Measurements from ENCODE around the gene MARK3. TPM values are rescaled to one million over a fixed set of nuclear protein-coding genes. Genes with fewer than 3 reads are reported as not detected.
A peak's percentile ranks its signal among the peaks of the same experiment; 100 is the strongest.

MARK3 gene
- total and polyA plus RNA-seq, 2 of the 13 experiments (the other 11 are each of a cell fraction or from before 2014, with no cell fraction given) = 47.7 to 56.6 TPM

- ATAC-seq = no peak
- peaks cover 0 to 10% of the 10 kb centered on the region in 2 experiments; a peak in 3 of 5 replicates for H3K36me3 ChIP-seq (replicated peaks in 1 of 2; ENCODE audit: control insufficient read depth in 1 of 2, insufficient read depth in 2 of 2, low read length in 2 of 2)
- peaks cover 3% of the 10 kb centered on the region for H3K79me2 ChIP-seq (ENCODE audit: insufficient read depth, low read length)
- peak overlapping the region; percentile 73; the same call in 1 of the 2 replicates for H3K4me2 ChIP-seq (ENCODE audit: low read depth, low read length)
- H3K27me3 ChIP-seq (ENCODE audit: control insufficient read depth in 1 of 2, insufficient read depth in 2 of 2, low read length in 2 of 2) = no peaks in the 10 kb centered on the region
- no peak overlapping the region for H2AFZ ChIP-seq (ENCODE audit: low read length)
- no peak overlapping the region for H3K27ac ChIP-seq (ENCODE audit: extremely low read length, insufficient read depth, low read length)
- DNase-seq (ENCODE audit: low spot score) = no peak
- peaks cover 44% of the 10 kb centered on the region for H3K4me1 ChIP-seq (ENCODE audit: insufficient read depth, low read length)
- H4K20me1 ChIP-seq (ENCODE audit: insufficient read depth, low read length) = no peaks in the 10 kb centered on the region
- intact Hi-C loops (cut with micrococcal nuclease; ENCODE audit: unreplicated experiment) = no loop called here
- CTCF ChIA-PET (ENCODE audit: low intra/inter-chr PET ratio, low total read pairs) = interaction anchor here (3.0 kb wide), 1 partner anchor 29 kb away, joined by 38 read pairs; no protein-coding TSS in a partner anchor
- H3K4me3 ChIP-seq (replicated peaks in 1 of 3; ENCODE audit: insufficient read depth in 1 of 3, low read depth in 2 of 3, low read length in 3 of 3) = no peak overlapping the region
- no TSS peak for BruUV-seq (replicated peaks)
- H3K9me3 ChIP-seq (ENCODE audit: low read length) = no peaks in the 10 kb centered on the region
- in situ Hi-C loops (cut with HindIII; ENCODE audit: extremely low pct_ligation_motif_present, low pct_unique_long_range_greater_than_20kb) = no loop called here
- no peak for FAIRE-seq
- H3K9ac ChIP-seq (ENCODE audit: insufficient read depth, low read depth, low read length) = no peak overlapping the region
- TF ChIP-seq AGO2 (optimal IDR thresholded peaks at IDR 0.05; ENCODE audit: low read depth, low read length) = peak; percentile 8
- no peak for TF ChIP-seq ZNF784 (CRISPR knock-in tag; IDR thresholded peaks at IDR 0.05; ENCODE audit: borderline replicate concordance)
- WGBS (ENCODE audit: low lambda C conversion rate) = 64% methylated on average over 5 of the region's 10 CpGs
- POLR2A ChIA-PET = interaction anchor here (1.2 to 3.1 kb wide), 3 partner anchors 11 to 24 kb away, joined by 3 to 24 read pairs (median 7); partner anchors contain the start of gene TRMT61A
Observed at GRCh38 chr14:103517174-103517566, 132.0 kb downstream of the MARK3 start.

- ATAC-seq (peak; percentile 72), FAIRE-seq (no peak), DNase-seq (ENCODE audit: low spot score) (no peak)
- H3K4me1 ChIP-seq (ENCODE audit: insufficient read depth, low read length) = peaks cover 39% of the 10 kb centered on the region
- ChIA-PET POLR2A (interaction anchor here (1.2 to 3.1 kb wide), 3 partner anchors 10 to 23 kb away, joined by 3 to 24 read pairs (median 7); partner anchors contain the start of gene TRMT61A), CTCF (ENCODE audit: low intra/inter-chr PET ratio, low total read pairs) (interaction anchor here (0.9 to 3.0 kb wide), 4 partner anchors 18 to 32 kb away, joined by 3 to 38 read pairs (median 4); no protein-coding TSS in a partner anchor)
- intact Hi-C loops (cut with micrococcal nuclease; ENCODE audit: unreplicated experiment) = loop anchor here (1.0 kb wide), 1 partner anchor 28 kb away; no protein-coding TSS in a partner anchor
- no peak overlapping the region for H3K27ac ChIP-seq (ENCODE audit: extremely low read length, insufficient read depth, low read length)
- 19% methylated on average over 13 of the region's 20 CpGs for WGBS (ENCODE audit: low lambda C conversion rate)
- peak overlapping the region; percentile 38; the same call in 1 of the 2 replicates for H3K9ac ChIP-seq (ENCODE audit: insufficient read depth, low read depth, low read length)
- H3K79me2 ChIP-seq (ENCODE audit: insufficient read depth, low read length) = peaks cover 4% of the 10 kb centered on the region
- peak overlapping the region; percentile 73 for H3K4me2 ChIP-seq (ENCODE audit: low read depth, low read length)
- H3K4me3 ChIP-seq (replicated peaks in 1 of 3; ENCODE audit: insufficient read depth in 1 of 3, low read depth in 2 of 3, low read length in 3 of 3) = peak overlapping the region in 2 of 3 experiments; percentile 26 to 59; a peak in 5 of 6 replicates
- H2AFZ ChIP-seq (ENCODE audit: low read length) = no peak overlapping the region
- BruUV-seq (replicated peaks) = no TSS peak
- H3K27me3 ChIP-seq (ENCODE audit: control insufficient read depth in 1 of 2, insufficient read depth in 2 of 2, low read length in 2 of 2) = no peaks in the 10 kb centered on the region
- peaks cover 0 to 10% of the 10 kb centered on the region in 2 experiments; a peak in 3 of 5 replicates for H3K36me3 ChIP-seq (replicated peaks in 1 of 2; ENCODE audit: control insufficient read depth in 1 of 2, insufficient read depth in 2 of 2, low read length in 2 of 2)
- H3K9me3 ChIP-seq (ENCODE audit: low read length) = no peaks in the 10 kb centered on the region
- in situ Hi-C loops (cut with HindIII; ENCODE audit: extremely low pct_ligation_motif_present, low pct_unique_long_range_greater_than_20kb) = no loop called here
- H4K20me1 ChIP-seq (ENCODE audit: insufficient read depth, low read length) = no peaks in the 10 kb centered on the region
- TF ChIP-seq IRX3 (CRISPR knock-in tag; IDR thresholded peaks at IDR 0.05; ENCODE audit: borderline replicate concordance, low read depth) = peak; percentile 3; the same call in 1 of the 2 replicates
- no peak for TF ChIP-seq ZSCAN22 (CRISPR knock-in tag; IDR thresholded peaks at IDR 0.05)
- no peak for TF ChIP-seq IKZF5 (CRISPR knock-in tag; IDR thresholded peaks at IDR 0.05)
- 0 out of 2 replicates have a peak, but pooled peaks have one; percentile 2 for TF ChIP-seq RBFOX2 (IDR thresholded peaks at IDR 0.05; ENCODE audit: low read depth, low read length)
- 0 out of 2 replicates have a peak, but pooled peaks have one; percentile 27 for TF ChIP-seq HIVEP1 (CRISPR knock-in tag; IDR thresholded peaks at IDR 0.05)
- TF ChIP-seq HINFP (CRISPR knock-in tag; IDR thresholded peaks at IDR 0.05; ENCODE audit: low read depth) = peak; percentile 92
- peak; percentile 23; the same call in 1 of the 2 replicates for TF ChIP-seq AKAP8 (CRISPR knock-in tag; IDR thresholded peaks at IDR 0.05)
- TF ChIP-seq ZFP41 (CRISPR knock-in tag; IDR thresholded peaks at IDR 0.05; ENCODE audit: borderline replicate concordance) = no peak
- no peak for TF ChIP-seq MXD4 (CRISPR knock-in tag; IDR thresholded peaks at IDR 0.05)
- TF ChIP-seq HMG20B (CRISPR knock-in tag; conservative IDR thresholded peaks at IDR 0.05) = no peak
Observed at GRCh38 chr14:103517721-103518421, 132.7 kb downstream of the MARK3 start.
